ENCODE measurements around the gene CAMK2A. TPM values are rescaled to one million over a fixed set of nuclear protein-coding genes. Genes with fewer than 3 reads are reported as not detected.

The CAMK2A gene
- total and polyA plus RNA-seq, 2 donors (not counting 3 experiments of a cell fraction or from before 2014, with no cell fraction given), result not detected

- H3K9ac ChIP-seq (replicated peaks; ENCODE audit: extremely low read depth, insufficient read depth, low read length), result no peak overlapping the region
Measured at GRCh38 chr5:150253416-150254208, 36.0 kb downstream of the CAMK2A start.

More at GRCh38 chr5:150253416-150254208, 36.0 kb downstream of the CAMK2A start:
- intact Hi-C loops (cut with micrococcal nuclease) (no loop called here), dilution Hi-C loops (cut with MboI; ENCODE audit: extremely low pct_ligation_motif_present, low sequenced_read_pairs) (no loop called here)
- Histone ChIP-seq H3K4me2 (ENCODE audit: insufficient read depth, low read length) (no peak overlapping the region), H3K9me3 (replicated peaks; ENCODE audit: control insufficient read depth, insufficient read depth, low read length) (no peaks in the 10 kb centered on the region), H3K79me2 (ENCODE audit: control insufficient read depth, insufficient read depth, low read length) (no peaks in the 10 kb centered on the region), H3K4me1 (ENCODE audit: control insufficient read depth, extremely low read depth, insufficient read depth, low read length) (no peaks in the 10 kb centered on the region), H3K27ac (ENCODE audit: insufficient read depth, low read depth, low read length) (no peak overlapping the region), H3K36me3 (ENCODE audit: control insufficient read depth in 2 of 2, extremely low read depth in 1 of 2, insufficient read depth in 2 of 2, low read length in 2 of 2) (no peaks in the 10 kb centered on the region), H2AFZ (ENCODE audit: low read depth, low read length) (no peak overlapping the region), H3K4me3 (replicated peaks in 1 of 3; ENCODE audit: insufficient read depth in 1 of 3, low read depth in 1 of 3, low read length in 3 of 3) (no peak overlapping the region), H3K27me3 (ENCODE audit: control insufficient read depth in 2 of 2, insufficient read depth in 2 of 2, low read length in 2 of 2) (no peaks in the 10 kb centered on the region), H3K9me1 (replicated peaks; ENCODE audit: control insufficient read depth, extremely low read depth, insufficient read depth, low read length) (no peaks in the 10 kb centered on the region), H4K20me1 (replicated peaks; ENCODE audit: control insufficient read depth, extremely low read depth, insufficient read depth, low read length) (no peaks in the 10 kb centered on the region)
- CTCF ChIA-PET, result interaction anchor here (0.9 kb wide), 1 partner anchor 8 kb away, joined by 3 read pairs; no protein-coding TSS in a partner anchor
- no peak for FAIRE-seq
- no TSS peak for BruUV-seq (replicated peaks)
- POLR2A ChIA-PET, result no interaction called here
- TF ChIP-seq POLR2AphosphoS5 (IDR thresholded peaks at IDR 0.05; ENCODE audit: insufficient read depth, low read depth, low read length) (no peak), JUN (IDR thresholded peaks at IDR 0.05; ENCODE audit: borderline replicate concordance, insufficient read depth, insufficient read length, low read depth) (no peak), GATA2 (IDR thresholded peaks at IDR 0.05; ENCODE audit: insufficient read depth, insufficient read length, low read depth, low read length) (no peak), POLR2A (IDR thresholded peaks at IDR 0.05; ENCODE audit: low read depth, low read length) (no peak), EZH2 (IDR thresholded peaks at IDR 0.05; ENCODE audit: borderline replicate concordance, low read depth, low read length, severe bottlenecking) (no peak), MAX (IDR thresholded peaks at IDR 0.05; ENCODE audit: insufficient read depth, insufficient read length) (no peak), CTCF (IDR thresholded peaks at IDR 0.05; ENCODE audit: extremely low read depth in 1 of 2, insufficient read depth in 1 of 2, low read depth in 1 of 2, low read length in 2 of 2) (no peak), MYC (IDR thresholded peaks at IDR 0.05; ENCODE audit: low read depth, low read length) (no peak), FOS (IDR thresholded peaks at IDR 0.05; ENCODE audit: borderline replicate concordance, insufficient read depth, low read length) (no peak)
- no peak for DNase-seq (ENCODE audit: low read depth, low spot score)

Measured in endothelial cell of umbilical vein (primary cell).